ENCODE results near the gene LCLAT1.
A peak's percentile ranks its signal among the peaks of the same experiment; 100 is the strongest.

The LCLAT1 gene

DNA sequence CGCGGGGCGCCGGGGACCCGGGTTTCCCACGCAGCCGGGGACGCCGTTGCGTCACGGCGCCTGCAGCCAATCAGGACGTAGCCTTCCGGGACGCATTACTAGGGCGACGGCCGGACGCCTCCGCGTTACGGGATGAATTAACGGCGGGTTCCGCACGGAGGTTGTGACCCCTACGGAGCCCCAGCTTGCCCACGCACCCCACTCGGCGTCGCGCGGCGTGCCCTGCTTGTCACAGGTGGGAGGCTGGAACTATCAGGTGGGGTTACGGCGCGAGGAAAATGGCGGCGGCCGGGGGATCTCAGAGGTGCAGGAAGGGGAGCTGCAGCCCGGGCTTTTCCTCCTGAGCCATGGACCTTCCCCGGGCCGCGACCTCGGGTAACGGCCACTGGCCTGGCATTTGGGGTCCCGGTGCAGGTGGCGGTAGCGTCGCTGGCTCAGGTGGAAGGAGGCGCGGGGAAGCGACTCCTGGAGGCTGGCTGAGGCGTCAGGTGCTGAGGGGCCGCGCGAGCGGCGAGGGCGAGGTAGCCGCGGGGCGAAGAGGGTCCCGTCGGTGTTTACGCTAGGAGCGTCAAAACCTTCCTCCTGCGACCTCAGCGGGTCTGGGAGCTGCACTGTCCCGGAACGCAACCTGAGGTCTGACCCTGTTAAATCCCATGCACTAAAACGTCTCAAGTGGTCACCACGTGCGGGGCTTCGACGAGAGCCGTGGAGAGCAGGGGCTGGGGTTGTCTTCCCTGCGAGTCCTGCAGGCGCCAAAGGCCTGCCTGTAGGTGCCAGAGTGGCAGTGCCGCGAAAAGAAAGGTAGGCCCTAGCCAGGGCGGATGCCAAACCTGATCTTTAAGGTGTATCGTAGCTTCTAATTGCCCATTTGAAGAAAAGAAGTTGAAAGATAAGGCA lies at the start of gene LCLAT1:
LCLAT1 (plus strand) TSS at position 98 of the 897 bp plus-strand sequence. CDS start 78,345 bp downstream, outside the sequence.
- DNase-seq (ENCODE audit: low spot score): peak; percentile 88

DNA sequence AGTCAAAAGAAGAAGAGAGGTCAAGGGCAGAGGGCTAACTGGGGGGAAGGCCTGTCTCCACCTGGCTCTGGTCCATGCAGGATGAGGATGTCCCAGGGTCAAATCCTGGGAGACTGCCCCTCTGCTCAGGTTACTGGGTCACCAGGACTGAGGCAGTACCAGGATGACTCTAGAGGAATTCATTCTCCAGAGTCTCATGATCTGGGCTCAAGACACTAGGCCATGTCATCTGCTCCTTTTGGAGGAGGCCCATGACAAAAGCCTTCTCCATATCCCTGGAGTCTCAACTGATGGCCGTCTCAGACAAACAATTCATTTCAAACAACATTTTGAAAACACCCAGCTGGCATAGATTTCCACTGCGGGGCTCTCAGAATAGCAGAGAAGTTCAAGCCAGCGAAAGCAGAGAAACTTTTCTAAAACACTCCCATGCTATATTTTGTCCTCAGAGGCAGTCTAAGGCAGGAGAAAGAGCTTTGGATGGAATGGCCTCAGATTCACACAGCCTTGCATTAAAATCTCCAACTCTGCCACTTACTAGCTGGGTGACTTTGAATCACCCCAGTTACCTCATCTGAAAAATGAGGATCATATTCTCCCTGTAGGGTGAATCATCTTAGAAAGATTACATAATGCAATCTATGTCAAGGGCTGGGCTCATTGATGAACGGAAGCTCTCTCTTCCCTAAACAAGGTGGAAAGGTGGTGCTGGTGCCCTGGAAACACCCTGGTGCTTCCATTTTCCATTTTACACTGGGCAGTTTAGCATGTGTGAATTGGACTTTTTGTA lies 48.8 kb upstream of the LCLAT1 start:
- no peak for DNase-seq (ENCODE audit: low spot score)

DNA sequence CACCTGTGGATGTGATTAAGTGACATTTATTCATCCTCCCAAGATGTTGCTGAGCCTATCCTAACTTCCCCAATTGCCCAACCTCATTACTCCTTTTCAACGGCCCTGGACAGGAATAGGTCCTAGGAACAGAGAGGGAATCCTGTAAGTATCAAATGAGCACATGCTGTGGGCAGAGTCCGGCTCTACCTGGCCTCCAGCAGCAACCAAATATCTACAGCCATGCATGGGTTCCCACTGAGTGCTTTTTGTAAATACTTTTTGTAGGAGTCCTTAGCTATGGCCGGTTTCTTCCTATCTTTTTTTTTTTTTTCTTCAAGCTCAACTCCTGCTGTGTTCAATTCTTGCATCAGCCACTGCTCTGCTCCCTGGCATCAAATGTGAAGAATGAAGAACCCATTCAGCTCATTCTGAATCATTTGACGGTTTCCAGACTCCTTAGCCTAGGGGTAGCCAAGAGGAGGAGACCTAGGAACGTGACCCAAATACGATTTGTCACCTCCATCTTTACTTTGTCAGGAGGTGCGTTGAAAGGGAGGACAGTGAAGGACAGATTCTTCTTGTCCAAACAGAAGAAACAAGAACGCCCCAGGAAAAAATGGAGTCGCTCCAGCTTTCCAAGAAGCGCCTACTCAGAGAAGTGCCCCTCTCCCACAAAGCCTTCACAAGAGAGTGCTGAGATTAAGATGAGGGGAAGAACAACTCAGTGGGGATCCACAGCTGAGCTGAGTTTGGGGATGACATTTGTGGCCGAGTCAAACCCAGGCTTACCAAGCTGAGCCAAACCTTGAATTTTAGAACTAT lies 46.7 kb upstream of the LCLAT1 start:
- DNase-seq (ENCODE audit: low spot score): no peak

DNA sequence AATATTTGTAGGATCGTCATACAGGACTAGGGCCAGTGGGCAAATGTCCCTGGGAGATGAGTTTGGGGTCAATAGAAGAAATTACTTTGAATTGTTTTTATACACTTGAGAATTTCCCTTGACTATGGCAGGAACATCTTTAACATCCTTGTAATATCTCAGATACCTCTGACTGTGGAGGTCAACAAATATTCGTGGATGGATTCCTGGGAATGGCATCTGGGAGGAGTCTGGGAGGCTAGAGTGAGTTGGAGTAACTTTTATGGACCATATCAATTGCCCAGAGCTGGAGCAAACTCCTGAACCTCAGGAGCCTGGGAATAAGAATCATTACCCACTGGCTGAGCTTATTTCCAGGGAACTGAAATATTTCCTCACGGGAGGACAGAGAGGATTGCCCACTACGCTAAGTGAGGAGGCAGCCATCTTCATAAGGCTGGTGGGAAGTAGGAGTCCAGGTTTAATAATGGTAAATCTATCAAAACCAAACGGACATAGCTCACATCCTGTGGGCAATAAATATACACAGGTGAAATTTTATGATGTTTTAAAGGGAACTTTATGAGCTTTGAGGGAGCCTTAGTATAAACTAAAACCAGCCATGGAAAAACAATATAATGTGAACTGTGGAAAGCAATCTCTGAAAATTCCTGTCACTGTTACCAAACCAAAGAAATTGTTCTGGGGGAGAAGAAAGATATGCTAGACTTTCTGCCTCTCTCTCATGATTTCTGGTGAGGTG lies 44.4 kb upstream of the LCLAT1 start:
- DNase-seq (ENCODE audit: low spot score): no peak

DNA sequence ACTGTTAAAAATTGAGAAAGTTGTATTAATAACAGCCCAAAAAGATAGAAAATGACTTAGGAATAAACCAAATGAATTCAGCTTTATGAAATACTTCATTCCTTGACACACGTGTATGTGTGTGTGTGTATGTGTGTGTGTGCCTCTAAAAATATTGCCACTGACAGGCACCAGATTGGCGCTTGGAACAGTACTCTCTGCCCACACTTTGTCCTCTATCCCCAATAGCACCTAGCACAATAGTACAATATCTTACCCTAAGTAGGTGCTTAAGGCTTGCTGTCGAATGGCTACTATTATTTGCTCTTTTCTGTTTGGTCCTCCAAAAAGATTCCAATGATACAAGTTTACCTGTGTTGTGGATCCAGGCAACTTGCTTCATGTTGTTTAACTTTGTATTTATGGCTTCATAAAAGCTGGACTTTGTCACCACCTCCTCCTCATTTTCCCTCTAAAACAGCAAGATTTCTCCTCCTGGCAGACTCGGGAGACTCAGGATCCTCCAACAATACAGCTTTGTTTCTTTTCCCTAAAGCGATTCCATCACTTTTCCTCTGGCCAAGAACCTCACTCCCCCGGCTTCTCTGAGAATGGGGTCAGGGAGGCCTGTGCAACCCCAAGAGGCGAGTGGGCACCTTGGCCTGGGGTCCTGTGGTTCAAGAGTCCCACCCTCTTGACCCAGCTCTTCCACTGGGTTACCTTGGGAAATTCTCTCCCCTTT lies 43.3 kb upstream of the LCLAT1 start:
- no peak for DNase-seq (ENCODE audit: low spot score)

DNA sequence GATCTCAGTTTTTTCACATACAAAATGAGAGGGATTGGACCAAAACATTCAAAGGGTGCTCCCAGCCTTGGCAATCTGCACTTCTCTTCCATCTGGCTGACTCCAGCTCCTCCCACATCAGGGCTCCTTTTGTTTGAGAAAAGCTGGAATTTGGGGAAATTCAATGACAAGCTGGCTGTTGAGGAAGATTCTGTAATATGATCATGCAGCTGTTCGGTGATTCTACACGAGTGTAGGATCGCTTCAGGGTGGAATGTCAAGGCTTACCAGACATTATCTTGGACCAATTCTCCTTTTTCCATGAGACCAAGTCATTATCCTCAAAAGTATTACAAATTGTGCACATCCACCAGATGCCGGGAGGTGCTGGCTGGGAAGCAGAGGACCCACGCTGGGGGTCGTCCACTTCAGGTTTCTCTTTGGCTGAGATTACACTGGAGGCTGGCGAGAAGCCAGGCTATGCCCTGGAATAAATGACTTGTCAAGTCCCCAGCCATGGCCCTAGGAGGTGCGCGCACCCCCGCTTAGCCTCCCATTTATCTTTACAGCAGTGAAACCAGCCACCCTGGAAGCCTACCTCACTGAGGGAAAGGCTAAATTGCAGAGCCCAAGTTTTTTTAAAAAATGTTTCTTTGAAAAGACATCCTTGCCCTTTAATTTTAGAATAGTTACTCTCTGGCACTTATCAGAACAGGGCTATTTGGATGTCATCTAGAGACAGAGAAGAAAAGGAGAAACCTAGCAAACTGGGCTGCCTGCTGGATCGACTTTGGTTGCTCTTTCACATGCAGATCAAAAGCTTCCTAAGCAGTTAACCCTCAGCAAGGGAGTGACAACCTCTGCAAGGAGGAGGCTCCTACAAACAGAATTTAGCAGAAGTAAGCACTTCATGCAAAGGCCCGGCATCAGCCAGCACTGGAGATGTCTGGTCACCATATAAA lies 42.5 kb upstream of the LCLAT1 start:
- no peak for DNase-seq (ENCODE audit: low spot score)

DNA sequence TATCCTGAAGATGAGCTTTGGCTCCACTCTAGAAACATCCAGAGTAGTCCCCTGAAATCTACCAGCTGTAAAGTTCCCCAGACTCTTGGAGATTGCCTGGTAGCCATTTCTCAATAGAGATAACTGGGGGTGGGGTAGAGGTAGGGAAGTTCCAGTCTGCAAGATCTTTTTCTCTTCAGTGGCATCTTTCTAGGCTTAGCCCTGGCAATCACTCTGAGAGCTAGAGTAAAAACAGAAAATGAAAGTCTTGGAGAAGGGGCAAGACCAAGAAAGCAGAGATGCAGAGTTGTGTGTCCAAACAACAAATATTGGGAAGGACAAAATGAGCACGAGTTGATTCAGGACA lies 41.8 kb upstream of the LCLAT1 start:
- DNase-seq (ENCODE audit: low spot score): no peak

DNA sequence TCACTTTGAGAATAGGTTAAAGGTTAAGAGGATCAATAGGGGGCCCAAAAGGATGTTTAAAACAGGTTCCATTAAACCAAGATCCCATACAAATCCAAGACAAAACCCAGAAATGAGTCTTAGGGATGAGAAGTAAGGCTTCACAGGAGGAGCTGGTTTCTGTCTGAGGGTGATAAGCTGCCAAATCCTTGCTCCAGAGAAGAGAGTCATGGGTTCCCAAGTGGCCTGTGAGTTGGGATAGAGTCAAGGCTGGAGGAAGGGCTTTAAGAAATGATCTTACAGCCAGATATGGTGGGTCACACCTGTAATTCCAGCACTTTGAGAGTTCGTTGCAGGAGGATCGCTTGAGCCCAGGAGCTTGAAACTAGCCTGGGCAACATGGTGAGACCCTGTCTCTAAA lies 40.2 kb upstream of the LCLAT1 start:
- no peak for DNase-seq (ENCODE audit: low spot score)

DNA sequence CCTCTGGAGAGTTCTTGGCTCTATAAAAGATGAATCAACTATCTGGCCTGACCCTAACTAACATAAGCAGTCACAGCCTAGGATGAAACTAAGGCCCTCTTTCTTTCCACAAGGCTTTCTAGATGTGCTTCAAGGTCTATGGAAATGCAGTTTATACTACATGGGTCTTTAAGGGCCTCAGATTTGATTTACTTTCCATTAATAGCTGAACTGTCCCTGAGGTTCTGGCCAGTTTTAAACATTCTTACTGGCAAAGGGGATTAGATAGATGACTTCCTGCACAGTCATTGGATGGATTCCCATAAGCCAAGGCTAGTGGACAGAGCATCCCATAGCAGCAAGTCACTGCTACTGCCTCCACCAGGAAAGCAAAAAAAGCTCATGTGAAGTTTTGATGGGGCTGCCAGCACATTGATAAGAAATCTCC lies 38.1 kb upstream of the LCLAT1 start:
- DNase-seq (ENCODE audit: low spot score): peak; percentile 72

DNA sequence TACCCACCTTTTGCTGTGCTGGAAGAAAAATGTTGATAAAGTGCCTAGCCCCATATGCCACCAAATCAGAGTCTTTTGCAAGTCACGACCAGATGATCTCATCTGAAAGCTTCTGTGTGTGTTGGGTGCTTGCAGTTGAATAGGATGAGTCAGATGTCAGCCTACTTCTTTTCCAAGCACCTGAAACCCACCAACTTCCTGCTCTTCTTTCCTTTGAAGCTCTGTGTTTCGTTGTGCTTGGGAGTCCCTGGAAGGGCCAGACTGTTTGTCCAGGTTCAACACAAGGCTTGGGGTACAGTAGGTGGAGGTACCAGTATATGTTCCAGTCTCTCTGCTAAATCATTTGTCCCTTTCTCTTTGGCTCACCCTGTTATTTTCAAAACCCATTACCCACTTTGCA lies 36.8 kb upstream of the LCLAT1 start:
- DNase-seq (ENCODE audit: low spot score): peak; percentile 44

DNA sequence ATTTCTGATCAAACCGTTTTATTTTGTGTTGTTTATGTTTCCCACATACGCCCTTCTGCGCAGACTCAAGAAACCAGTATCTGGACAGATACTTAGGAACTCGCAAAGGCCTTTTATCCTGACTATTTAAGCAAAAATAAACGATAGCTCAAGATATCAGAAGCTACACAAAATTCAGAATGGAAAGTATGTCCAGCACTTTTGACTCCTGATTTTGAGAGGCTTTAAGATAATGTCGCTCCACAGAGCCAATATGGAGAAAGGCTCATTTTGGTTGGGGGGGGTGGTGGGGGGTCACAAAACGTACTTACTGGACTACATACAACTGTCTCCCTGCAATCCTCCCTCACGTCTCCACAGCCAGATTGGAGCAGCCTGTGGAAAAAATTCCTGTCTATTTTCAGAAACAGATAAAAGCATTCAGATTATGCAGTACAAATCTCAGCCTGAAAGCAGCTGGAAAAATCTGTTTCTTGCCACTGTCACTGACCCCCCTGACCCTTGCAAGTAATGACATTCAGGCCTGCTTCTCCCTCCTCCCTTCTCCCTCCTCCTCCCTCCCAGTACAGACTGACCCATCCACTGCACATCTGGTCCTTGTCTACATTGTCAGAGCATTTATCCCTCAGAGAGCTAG lies 34.9 kb upstream of the LCLAT1 start:
- DNase-seq (ENCODE audit: low spot score): peak; percentile 31

DNA sequence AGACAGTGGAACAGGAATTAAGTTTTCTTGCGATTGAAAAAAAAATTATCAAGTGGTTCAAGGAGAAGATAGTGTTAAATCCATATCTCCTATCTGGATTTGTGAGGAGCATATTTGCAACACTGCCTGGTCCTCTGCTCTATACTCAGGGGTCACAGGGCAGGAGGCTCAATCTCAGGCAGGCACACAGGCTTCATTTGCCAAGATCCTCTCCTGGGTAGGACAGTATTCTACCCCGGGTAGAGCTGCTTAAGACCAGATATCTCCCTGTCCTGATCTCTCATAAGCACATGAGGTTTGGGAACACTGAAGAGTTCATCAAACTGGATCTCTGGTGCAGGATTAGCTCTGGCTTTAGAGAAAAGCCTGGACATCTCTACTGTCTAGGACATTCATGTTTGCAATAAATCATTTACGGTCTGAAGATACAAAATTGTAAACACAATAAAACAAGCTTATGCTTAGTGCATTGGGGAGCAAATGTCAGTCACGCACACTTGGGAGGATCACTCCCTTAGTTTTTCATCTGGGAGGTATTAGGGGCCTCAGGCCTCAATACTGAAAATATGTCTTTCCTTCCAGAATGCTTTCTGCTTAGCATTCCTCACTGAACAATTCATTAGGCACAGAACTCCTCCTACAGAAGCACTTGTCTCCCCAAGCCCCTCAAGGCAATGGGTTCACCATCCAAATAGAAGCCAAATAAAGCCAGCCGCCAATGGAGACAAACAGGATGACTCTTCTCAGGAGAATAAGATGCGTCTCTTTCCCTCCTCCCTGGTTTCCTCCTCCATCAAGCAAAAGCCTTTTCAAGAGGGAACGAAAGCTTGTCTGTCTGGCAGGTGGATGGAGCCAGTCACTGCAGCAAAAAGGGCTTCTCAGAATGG lies 34.1 kb upstream of the LCLAT1 start:
- DNase-seq (ENCODE audit: low spot score): no peak

DNA sequence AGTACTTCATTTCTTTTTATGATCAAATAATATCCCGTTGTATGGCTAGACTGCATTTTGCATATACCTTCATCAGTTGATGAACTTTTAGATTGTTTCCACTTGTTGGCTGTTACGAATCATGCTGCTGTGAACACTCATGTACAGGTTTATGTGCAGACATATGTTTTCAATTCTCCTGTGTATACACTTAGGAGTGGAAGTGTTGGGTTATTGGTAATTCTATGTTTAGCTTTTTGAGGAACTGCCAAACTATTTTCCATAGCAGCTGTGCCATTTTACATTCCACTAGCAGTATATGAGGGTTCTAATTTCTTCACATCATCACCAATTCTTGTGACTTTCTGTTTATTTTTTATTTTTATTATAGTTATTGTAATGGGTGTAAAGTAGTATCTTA lies 32.1 kb upstream of the LCLAT1 start:
- DNase-seq (ENCODE audit: low spot score): no peak

DNA sequence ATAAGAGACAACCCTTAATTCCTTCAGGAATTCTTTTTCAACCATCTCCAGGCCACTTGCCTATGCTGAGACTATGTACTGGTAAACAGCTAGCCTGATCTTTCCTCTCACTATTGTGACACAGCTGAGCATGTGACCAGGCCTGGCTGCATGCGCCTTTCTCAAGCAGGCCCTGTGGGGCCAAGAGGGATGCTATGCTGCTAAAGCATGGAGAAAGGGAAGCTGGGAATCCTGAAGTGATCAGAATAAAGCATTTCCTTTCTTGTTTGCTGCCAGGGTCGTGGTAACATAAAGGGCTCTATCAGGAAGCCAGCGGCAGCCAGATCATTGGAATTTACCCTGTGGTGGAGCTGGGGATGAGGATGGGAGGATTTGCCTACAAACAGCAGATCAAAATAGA lies 29.8 kb upstream of the LCLAT1 start:
- peak; percentile 34 for DNase-seq (ENCODE audit: low spot score)

DNA sequence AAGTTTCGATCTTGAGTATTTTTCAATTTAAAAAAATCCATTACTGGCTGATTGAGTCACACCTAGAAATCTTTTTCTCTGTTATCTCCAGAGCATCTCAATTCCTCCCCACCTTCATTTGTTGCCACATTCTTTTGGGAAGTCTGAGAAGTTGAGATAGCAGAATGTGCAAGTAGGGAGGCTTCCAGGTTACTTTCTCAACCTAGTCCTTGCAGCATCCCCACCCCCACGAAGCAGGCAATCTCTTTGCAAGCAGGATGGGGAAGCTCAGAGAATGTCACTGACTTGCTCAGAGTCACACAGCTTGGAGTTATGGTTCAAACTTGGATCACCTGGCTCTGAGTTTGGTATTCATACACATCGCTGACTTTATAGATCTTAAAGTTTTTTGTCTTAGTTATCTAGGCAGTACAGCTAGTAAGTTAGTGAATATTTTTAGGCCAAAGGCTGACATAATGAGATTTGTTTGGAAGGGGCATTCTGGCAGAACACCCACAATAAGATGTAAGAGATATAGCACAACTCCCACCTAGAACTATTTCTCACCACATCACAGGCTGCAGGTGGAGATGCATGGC lies 25.9 kb upstream of the LCLAT1 start:
- DNase-seq (ENCODE audit: low spot score): no peak

DNA sequence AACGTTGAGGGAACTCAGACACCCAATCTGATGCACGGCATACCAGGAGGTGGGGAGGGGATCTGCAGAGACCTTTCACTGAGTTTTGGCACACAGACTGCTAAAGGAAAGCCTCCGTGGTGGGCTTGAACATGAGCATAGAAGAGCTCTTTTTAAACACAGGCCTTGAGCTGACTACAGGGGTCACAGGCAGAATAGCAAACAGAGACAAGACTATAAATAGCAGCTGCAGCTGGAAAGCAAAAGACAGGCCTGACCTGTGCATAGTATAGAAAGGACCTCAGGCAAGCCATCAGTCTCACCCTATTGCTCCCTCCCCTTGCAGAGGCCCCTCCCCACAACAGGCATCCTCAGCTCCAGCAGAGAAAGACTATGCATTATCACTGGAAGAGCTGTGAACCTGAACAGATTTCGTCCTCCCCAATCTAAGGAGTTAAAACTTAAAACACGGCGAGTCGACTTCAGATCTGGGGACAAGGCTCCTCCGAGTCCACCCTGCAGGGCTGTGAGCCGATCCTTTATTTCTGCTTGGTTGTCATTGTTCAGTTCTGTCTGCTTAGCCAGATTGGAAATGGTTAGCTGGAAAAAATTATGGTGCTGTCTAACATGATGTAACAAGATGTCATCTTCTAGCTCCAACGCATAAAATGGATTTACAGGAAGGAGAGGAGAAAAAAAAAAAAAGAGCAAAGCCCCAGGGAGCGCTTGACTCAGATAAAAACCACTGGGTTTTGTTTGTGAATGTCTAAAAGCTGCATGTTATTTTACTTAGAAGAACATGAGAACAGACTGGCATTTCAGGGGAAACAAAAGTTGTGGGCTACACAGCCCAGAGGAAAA lies 25.2 kb upstream of the LCLAT1 start:
- no peak for DNase-seq (ENCODE audit: low spot score)

DNA sequence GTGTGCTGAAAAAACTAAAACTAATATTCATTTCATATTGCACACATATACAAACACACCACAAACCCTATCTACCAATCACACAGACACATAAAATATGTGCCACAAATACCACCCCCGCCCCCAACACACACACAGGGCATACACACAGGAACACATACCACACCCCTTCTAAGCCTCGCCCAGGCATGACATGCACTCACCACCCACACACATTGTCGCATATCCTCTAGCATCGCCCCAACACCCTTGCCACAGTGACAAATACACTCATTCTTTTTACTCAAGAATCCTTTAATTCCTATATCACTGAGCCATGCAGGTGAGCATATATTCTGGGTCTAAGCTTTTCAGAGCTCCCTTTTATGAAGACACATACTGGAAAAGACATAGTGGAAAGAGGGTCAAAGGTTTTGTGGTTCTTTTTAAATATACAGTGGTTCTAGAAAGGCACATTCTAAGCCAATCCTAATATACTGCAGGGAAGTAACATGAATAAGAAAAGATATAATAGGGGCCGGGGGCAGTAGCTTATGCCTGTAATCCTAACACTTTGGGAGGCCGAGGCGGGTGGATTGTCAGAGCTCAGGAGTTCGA lies 24.5 kb upstream of the LCLAT1 start:
- peak; percentile 43 for DNase-seq (ENCODE audit: low spot score)

Data from AG08396 (cell line).